ENCODE measurements around the gene ADGRG7.

ADGRG7 gene

GRCh38 chr3:100600181-100601042 is 9.0 kb upstream of the ADGRG7 start:
- no peak for DNase-seq (ENCODE audit: extremely low read depth, low read depth)
- TF ChIP-seq CTCF (IDR thresholded peaks at IDR 0.05; ENCODE audit: low read depth, low read length, missing control alignments): no peak
- H3K4me3 ChIP-seq (replicated peaks; ENCODE audit: low read depth, low read length): no peak overlapping the region

GRCh38 chr3:100602506-100603444 is 6.6 kb upstream of the ADGRG7 start:
- TF ChIP-seq CTCF (IDR thresholded peaks at IDR 0.05; ENCODE audit: low read depth, low read length, missing control alignments): no peak
- DNase-seq (ENCODE audit: extremely low read depth, low read depth): no peak
- H3K4me3 ChIP-seq (replicated peaks; ENCODE audit: low read depth, low read length): no peak overlapping the region

GRCh38 chr3:100603469-100603868 is 5.9 kb upstream of the ADGRG7 start:
- peak; percentile 58 for TF ChIP-seq CTCF (IDR thresholded peaks at IDR 0.05; ENCODE audit: low read depth, low read length, missing control alignments)
- no peak overlapping the region for H3K4me3 ChIP-seq (replicated peaks; ENCODE audit: low read depth, low read length)
- no peak for DNase-seq (ENCODE audit: extremely low read depth, low read depth)

- TF ChIP-seq CTCF (IDR thresholded peaks at IDR 0.05; ENCODE audit: low read depth, low read length, missing control alignments): no peak
- DNase-seq (ENCODE audit: extremely low read depth, low read depth): no peak
- H3K4me3 ChIP-seq (replicated peaks; ENCODE audit: low read depth, low read length): no peak overlapping the region
Observed at GRCh38 chr3:100605358-100605757, 4.0 kb upstream of the ADGRG7 start.

GRCh38 chr3:100606894-100607512 is 2.4 kb upstream of the ADGRG7 start:
- no peak for DNase-seq (ENCODE audit: extremely low read depth, low read depth)
- no peak for TF ChIP-seq CTCF (IDR thresholded peaks at IDR 0.05; ENCODE audit: low read depth, low read length, missing control alignments)
- no peak overlapping the region for H3K4me3 ChIP-seq (replicated peaks; ENCODE audit: low read depth, low read length)

- DNase-seq (ENCODE audit: extremely low read depth, low read depth): no peak
- no peak overlapping the region for H3K4me3 ChIP-seq (replicated peaks; ENCODE audit: low read depth, low read length)
- no peak for TF ChIP-seq CTCF (IDR thresholded peaks at IDR 0.05; ENCODE audit: low read depth, low read length, missing control alignments)
Observed at GRCh38 chr3:100609963-100610362, 562 bp downstream of the ADGRG7 start.

Measured in HFF-Myc (cell line).